Measurements from ENCODE around the gene ANKMY1. TPM values are rescaled to one million over a fixed set of nuclear protein-coding genes. Genes with fewer than 3 reads are reported as not detected.
"Not testable (repeated sequence)": the region's sequence is repeated elsewhere in the genome, so short reads cannot be mapped to it uniquely, and the experiment has no call there.

The ANKMY1 gene
- total and polyA plus RNA-seq, 11 donors, result 2.4 to 11.7 (median 5.5) TPM

GRCh38 chr2:240565333-240566202, 7.8 kb upstream of the ANKMY1 start:
- H3K4me1 ChIP-seq, result peaks cover 12 to 80% (median 56%) of the 10 kb centered on the region in 12 donors
- intact Hi-C loops (cut with DNase I), result loop anchor here in 2 of 10 donors (5.0 to 10.0 kb wide), 4 partner anchors 108 to 541 kb away; partner anchors contain the start of genes NDUFA10 (in 1 of the 2) and SNED1 (in 1 of the 2)
- peak overlapping the region in 11 of 12 donors; percentile 86 to 97 (median 92) for H3K27ac ChIP-seq
- peak; percentile 75 to 91 (median 82) for DNase-seq
- peak in 1 of 2 donors; percentile 35 for TF ChIP-seq POLR2A (IDR thresholded peaks at IDR 0.05)
- TF ChIP-seq CTCF (IDR thresholded peaks at IDR 0.05), result no peak
- peak overlapping the region in 11 of 12 donors; percentile 20 to 90 (median 78) for H3K4me3 ChIP-seq
- no peaks in the 10 kb centered on the region for H3K9me3 ChIP-seq
- no peaks in the 10 kb centered on the region for H3K27me3 ChIP-seq
- WGBS, 4 donors, result 45 to 62% (median 47%) methylated on average over 18 to 26 of the region's 26 CpGs
- peak; percentile 14 to 47 (median 38) for ATAC-seq
- peaks cover 0 to 12% (median 0%) of the 10 kb centered on the region in 9 donors for H3K36me3 ChIP-seq

- ATAC-seq, result no peak
- Histone ChIP-seq H3K27me3 (no peaks in the 10 kb centered on the region), H3K27ac (peak overlapping the region in 9 of 12 donors; percentile 88 to 97 (median 95)), H3K4me3 (peak overlapping the region in 1 of 12 donors; percentile 87), H3K36me3 (peaks cover 0 to 12% (median 0%) of the 10 kb centered on the region in 9 donors), H3K4me1 (peaks cover 10 to 76% (median 52%) of the 10 kb centered on the region in 12 donors), H3K9me3 (no peaks in the 10 kb centered on the region)
- TF ChIP-seq CTCF (IDR thresholded peaks at IDR 0.05) (no peak), POLR2A (IDR thresholded peaks at IDR 0.05) (no peak)
- intact Hi-C loops (cut with DNase I), result loop anchor here in 2 of 10 donors (5.0 to 10.0 kb wide), 4 partner anchors 107 to 540 kb away; partner anchors contain the start of genes NDUFA10 (in 1 of the 2) and SNED1 (in 1 of the 2)
- no peak for DNase-seq
- WGBS, 4 donors, result 87 to 91% (median 89%) methylated on average over 9 to 10 of the region's 10 CpGs
These were observed 7.0 kb upstream of the ANKMY1 start for GRCh38 chr2:240564561-240565332.

GRCh38 chr2:240563951-240564560, 6.3 kb upstream of the ANKMY1 start:
- H3K27ac ChIP-seq, result peak overlapping the region in 1 of 12 donors; percentile 97
- H3K4me3 ChIP-seq, result no peak overlapping the region
- peaks cover 10 to 78% (median 52%) of the 10 kb centered on the region in 12 donors for H3K4me1 ChIP-seq
- no peaks in the 10 kb centered on the region for H3K27me3 ChIP-seq
- DNase-seq (no peak), ATAC-seq (no peak)
- WGBS, 4 donors, result 92 to 96% (median 94%) methylated on average over 12 of the region's 12 CpGs
- intact Hi-C loops (cut with DNase I), result loop anchor here in 2 of 10 donors (10.0 kb wide), 3 partner anchors 329 to 539 kb away; partner anchors contain the start of genes NDUFA10 (in 1 of the 2) and SNED1 (in 1 of the 2)
- TF ChIP-seq POLR2A (IDR thresholded peaks at IDR 0.05) (no peak), CTCF (IDR thresholded peaks at IDR 0.05) (no peak)
- peaks cover 0 to 12% (median 0%) of the 10 kb centered on the region in 9 donors for H3K36me3 ChIP-seq
- H3K9me3 ChIP-seq, result no peaks in the 10 kb centered on the region

- ATAC-seq, H3K4me3 ChIP-seq, H3K9me3 ChIP-seq, H3K27me3 ChIP-seq: not testable (repeated sequence)
- intact Hi-C loops (cut with DNase I), result loop anchor here in 2 of 10 donors (10.0 kb wide), 3 partner anchors 328 to 538 kb away; partner anchors contain the start of genes NDUFA10 (in 1 of the 2) and SNED1 (in 1 of the 2)
- Histone ChIP-seq H3K4me1 (peaks cover 10 to 86% (median 53%) of the 10 kb centered on the region in 12 donors), H3K27ac (peak overlapping the region in 1 of 12 donors; percentile 100), H3K36me3 (peaks cover 0 to 12% (median 0%) of the 10 kb centered on the region in 9 donors)
- DNase-seq, result peak in 1 of 5 donors; percentile 51
- 93 to 99% (median 97%) methylated on average over 17 of the region's 17 CpGs for WGBS, 4 donors
These were observed 5.4 kb upstream of the ANKMY1 start for GRCh38 chr2:240563231-240563630.
